LNCaP clone FGC (cell line): Measurements from ENCODE around the gene TRIP13.
"Not testable (repeated sequence)": the region's sequence is repeated elsewhere in the genome, so short reads cannot be mapped to it uniquely, and the experiment has no call there.

ENCODE experiments used
- DNase-seq: peaks from one replicate; pipeline ENCODE4 v3.0.0-alpha.2; 2011; ENCODE audit warnings: low read depth
- H3K4me3 ChIP-seq: 2 replicates; pipeline ENCODE4 v1.5.1; 2011; ENCODE audit warnings: mild to moderate bottlenecking, low read depth, low read length, control low read depth
- TF ChIP-seq, protein P1 (sequence below): IDR thresholded peaks from 2 replicates; pipeline ENCODE4 v1.5.1; 2012; ENCODE audit warnings: mild to moderate bottlenecking; ENCODE audit not compliant: control insufficient read depth, insufficient read depth; ENCODE audit errors: extremely low read depth

Gene TRIP13

DNA sequence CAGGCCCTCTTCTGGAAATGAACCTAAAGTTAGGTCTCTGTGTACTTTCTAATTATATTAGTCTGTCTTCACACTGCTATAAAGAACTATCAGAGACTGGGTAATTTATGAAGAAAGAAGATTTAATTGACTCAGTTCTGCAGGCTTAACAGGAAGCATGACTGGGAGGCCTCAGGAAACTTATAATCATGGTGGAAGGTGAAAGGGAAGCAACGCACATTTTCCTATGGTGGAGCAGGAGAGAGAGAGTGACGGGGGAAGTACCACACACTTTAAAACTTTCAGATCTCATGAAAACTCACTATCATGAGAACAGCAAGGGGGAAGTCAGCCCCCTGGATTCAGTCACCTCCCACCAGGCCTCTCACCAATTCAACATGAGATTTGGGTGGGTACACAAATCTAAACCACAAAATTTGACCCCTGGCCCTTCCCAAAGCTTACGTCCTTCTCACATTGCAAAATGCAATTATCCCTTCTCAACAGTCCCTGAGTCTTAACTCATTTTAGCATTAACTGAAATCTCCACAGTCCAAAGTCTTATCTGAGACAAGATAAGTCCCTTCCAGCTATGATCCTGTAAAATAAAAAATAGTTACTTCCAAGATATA, 40.7 kb downstream of the TRIP13 start:
- no peak overlapping the region for H3K4me3 ChIP-seq
- TF ChIP-seq, protein P1, sequence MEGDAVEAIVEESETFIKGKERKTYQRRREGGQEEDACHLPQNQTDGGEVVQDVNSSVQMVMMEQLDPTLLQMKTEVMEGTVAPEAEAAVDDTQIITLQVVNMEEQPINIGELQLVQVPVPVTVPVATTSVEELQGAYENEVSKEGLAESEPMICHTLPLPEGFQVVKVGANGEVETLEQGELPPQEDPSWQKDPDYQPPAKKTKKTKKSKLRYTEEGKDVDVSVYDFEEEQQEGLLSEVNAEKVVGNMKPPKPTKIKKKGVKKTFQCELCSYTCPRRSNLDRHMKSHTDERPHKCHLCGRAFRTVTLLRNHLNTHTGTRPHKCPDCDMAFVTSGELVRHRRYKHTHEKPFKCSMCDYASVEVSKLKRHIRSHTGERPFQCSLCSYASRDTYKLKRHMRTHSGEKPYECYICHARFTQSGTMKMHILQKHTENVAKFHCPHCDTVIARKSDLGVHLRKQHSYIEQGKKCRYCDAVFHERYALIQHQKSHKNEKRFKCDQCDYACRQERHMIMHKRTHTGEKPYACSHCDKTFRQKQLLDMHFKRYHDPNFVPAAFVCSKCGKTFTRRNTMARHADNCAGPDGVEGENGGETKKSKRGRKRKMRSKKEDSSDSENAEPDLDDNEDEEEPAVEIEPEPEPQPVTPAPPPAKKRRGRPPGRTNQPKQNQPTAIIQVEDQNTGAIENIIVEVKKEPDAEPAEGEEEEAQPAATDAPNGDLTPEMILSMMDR: no peak
- DNase-seq: no peak

DNA sequence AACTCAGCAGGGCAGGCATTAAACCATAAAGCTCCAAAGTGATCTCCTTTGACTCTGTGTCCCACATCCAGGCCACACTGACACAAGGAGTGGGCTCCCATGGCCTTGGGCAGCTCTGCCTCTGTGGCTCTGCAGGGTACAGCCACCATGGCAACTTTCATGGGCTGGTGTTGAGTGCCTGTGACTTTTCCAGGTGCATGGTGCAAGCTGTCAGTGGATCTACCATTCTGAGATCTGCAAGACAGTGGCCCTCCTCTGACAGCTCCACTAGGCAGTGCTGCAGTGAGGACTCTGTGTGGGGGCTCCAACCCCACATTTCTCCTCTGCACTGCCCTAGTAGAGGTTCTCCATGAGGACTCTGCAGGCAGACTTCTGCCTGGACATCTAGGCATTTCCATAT, 41.3 kb downstream of the TRIP13 start:
- not testable (repeated sequence) for H3K4me3 ChIP-seq, DNase-seq

DNA sequence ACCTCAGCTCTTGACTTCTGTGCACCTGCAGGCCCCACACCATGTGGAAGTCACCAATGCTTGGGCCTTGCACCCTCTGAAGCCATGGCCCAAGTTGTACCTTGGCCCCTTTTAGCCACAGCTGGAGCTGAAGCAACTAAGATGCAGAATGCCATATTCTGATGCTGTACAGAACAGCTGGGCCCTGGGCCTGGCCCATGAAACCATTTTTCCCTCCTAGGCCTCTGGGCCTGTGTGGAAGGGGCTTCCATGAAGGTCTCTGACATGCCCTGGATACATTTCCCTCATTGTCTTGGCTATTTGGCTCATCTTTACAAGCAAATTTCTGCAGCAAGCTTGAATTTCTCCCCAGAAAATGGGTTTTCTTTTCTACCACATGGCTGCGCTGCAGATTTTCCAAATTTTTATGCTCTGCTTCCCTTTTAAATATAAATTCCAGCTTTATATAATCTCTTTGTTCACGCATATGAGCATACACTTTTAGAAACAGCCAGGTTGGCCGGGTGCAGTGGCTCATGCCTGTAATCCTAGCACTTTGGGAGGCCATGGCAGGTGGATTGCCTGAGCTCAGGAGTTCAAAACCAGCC, 41.8 kb downstream of the TRIP13 start:
- DNase-seq: not testable (repeated sequence)

DNA sequence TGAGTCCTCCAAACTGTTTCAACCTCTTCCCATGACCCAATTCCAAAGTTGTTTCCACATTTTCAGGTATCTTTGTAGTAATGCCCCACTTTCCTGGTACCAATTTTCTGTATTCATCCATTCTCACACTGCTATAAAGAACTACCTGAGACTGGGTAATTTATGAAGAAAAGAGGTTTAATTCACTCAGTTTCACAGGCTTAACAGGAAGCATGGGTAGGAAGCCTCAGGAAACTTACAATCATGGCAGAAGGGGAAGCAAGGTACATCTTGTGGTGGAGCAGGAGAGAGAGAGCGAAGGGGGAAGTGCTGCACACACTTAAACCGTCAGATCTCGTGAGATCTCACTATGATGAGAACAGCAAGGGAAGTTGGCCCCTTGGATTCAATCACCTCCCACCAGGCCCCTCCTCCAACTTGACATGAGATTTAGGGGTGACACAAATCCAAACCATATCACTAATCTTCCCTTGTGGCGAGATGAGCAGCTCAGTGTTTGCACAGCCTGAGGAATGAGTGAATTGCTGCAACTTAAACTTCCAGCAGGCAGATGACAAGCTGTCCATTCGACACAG, 42.9 kb downstream of the TRIP13 start:
- no peak for DNase-seq
- TF ChIP-seq, protein P1: no peak
- no peak overlapping the region for H3K4me3 ChIP-seq

More for the DNA sequence above, 41.8 kb downstream of the TRIP13 start:
- H3K4me3 ChIP-seq: not testable (repeated sequence)
- TF ChIP-seq, protein P1: peak; percentile 16; the same call in 1 of the 2 replicates

DNA sequence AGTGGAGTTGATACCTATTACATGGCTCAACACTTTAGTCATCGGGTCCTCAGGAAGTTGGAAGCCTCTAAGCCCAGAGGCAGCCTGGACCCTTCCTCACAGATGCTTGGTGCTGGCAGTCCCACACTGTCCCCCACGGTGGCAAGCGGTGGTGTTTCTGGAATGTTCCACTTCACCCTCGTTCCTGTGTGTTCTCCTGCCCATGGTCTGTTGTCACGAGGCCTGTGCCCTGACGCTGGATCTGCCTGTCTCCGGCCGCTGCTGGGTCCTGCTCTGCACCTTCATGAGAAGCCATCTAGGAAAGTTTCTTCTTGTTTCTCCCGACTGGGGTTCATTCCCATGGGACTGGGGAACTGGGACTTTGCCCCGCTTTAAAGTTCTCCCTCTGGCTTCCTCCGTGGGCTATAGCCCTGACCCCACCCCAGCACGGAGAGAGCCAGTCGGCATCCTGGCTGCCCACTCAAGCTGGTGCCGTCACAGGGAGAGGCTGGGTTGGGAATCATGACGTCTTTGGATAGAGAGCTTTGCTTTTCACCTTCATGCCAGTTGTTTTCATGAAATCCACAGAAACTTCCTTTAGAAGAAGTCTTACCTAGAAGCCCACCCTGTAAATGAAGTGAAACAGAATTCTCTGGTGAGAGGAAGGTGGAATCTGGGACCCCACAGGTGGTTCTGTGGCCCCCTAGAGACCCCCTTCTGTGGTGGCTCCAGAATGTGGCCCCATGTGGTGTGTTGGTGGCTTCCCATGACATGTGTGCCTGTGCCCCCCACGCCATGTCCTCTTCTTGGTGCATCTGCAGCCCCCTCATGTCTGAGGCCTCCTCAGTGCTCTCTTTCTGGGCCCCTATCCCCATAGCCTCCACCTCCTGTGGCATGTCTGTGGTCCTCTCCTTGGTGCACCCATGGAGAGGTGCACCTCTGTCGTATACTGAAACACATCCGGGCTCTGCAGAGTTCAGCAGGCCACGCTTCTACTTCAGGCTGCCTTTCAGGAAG, 43.8 kb downstream of the TRIP13 start:
- no peak for DNase-seq
- TF ChIP-seq, protein P1: no peak
- no peak overlapping the region for H3K4me3 ChIP-seq

DNA sequence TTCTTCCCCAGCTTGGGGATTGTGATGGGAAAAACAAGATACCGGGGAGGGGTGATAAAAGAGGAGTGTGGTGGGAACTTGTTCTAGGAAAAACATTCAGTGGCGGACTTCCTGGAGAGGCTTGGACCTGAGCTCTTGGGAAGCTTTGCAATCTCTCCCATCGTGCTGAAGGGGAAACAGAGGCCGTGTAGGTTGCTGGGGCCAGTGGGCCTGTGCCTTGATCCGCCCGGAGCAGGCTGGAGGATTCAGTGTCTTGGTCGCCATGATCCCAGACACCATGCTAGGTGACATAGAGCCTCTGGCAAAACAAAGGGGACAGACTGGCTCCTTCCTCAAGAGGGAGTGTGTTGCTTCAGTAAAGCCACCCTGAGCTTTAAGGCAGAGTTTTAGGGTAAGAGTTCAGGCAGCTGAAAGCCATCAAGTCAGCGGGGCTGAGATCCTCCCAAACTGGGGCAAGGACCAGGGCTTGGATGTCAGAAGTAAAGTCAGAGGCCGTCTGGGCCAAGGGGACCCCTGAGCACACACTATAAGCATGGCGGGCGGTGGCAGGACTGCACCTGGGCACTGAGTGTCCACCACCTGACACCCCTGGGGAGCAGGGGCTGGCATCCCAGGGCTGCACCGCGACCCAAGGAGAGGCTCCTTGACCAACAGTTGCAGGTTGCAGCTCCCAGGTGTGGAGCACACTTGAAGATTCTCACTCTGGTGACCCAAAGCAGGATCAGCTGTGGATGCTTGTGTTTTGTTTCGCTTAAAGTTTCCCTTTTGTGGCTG, 44.7 kb downstream of the TRIP13 start:
- TF ChIP-seq, protein P1: no peak
- DNase-seq: no peak
- no peak overlapping the region for H3K4me3 ChIP-seq

DNA sequence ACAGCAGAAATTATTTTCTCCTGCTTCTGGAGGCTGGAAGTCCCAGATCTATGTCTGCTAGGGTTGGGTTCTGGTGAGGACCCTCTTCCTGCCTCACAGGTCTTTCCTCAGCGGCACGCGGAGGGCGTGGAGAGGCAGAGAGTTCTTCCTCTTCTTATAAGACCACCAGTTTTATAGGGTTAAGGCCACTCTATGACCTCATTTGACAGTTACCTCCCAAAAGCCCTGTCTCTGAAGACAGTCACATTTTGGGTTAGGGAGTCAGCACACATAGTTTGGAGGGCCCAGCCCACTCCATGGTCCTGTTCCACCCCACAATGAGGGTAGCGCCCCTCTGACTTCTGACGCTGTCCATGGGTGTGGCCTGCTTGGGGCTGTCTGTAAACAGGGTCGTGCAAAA, 46.7 kb downstream of the TRIP13 start:
- no peak overlapping the region for H3K4me3 ChIP-seq
- no peak for DNase-seq
- TF ChIP-seq, protein P1: no peak

DNA sequence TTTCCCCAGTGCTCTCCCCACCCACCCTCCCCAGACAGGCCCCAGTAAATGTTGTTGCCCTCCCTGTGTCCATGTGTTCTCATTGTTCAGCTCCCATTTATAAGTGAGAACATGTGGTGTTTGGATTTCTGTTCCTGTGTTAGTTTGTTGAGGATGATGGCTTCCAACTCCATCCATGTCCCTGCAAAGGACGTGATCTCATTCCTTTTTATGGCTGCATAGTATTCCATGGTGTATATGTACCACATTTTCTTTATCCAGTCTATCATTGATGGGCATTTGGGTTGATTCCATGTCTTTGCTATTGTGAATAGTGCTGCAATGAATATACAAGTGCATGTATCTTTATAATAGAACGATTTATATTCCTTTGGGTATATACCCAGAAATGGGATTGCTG, 48.1 kb downstream of the TRIP13 start:
- not testable (repeated sequence) for DNase-seq, H3K4me3 ChIP-seq
